K562 (cell line): Measurements from ENCODE around the gene PAN3. TPM values are rescaled to one million over a fixed set of nuclear protein-coding genes. Genes with fewer than 3 reads are reported as not detected.
A peak's percentile ranks its signal among the peaks of the same experiment; 100 is the strongest.
"Not testable (repeated sequence)": the region's sequence is repeated elsewhere in the genome, so short reads cannot be mapped to it uniquely, and the experiment has no call there.

Experiments
- ATAC-seq: fragments of 200-7000 bp; cut with Tn5 transposase; 3 replicates; pipeline ENCODE4 v1.9.1; 2020; ENCODE audit warnings: moderate library complexity
- BruUV-seq: library from RNA; stranded (reverse); fragments of 400-500 nt; replicated peaks from 2 replicates; lab custom pipeline; 2021; lab: Mats Ljungman, UMichigan
- CTCF ChIA-PET: fragments of 300-600 bp; formaldehyde crosslinking; extraction: SDS; loops from one replicate; lab custom pipeline; 2021; ENCODE audit warnings: low intra/inter-chr PET ratio; lab: Yijun Ruan, JAX
- POLR2A ChIA-PET: fragments of 300-600, 350-650 bp; sonication (Branson Sonifier 250); formaldehyde crosslinking; extraction: SDS; loops from one replicate; lab custom pipeline; 2021; ENCODE audit warnings: antibody characterized with exemption, inconsistent platforms; lab: Yijun Ruan, JAX
- DNase-seq, 4 experiments: peaks; one replicate each; pipeline versions ENCODE4 v3.0.0 to v3.0.0-alpha.2; 2011 to 2018; ENCODE audit warnings: low spot score in 3 of 4, mixed read lengths in 3 of 4; ENCODE audit errors: extremely low read depth in 1 of 4
- FAIRE-seq: peaks from 2 replicates; lab custom pipeline; 2011; peaks lifted over from hg19 to GRCh38; lab: Jason Lieb, UNC
- H2AFZ ChIP-seq: 2 replicates; pipeline ENCODE4 v1.6.0; 2011; ENCODE audit warnings: low read depth, low read length, control low read depth, inconsistent platforms
- H3K27ac ChIP-seq: fragments of 200-600 bp; 3 replicates; pipeline ENCODE4 v1.8.0; 2011; ENCODE audit warnings: low read depth, mild to moderate bottlenecking, control low read depth, inconsistent platforms, low read length, moderate library complexity, mixed read lengths; ENCODE audit errors: extremely low read depth
- H3K27me3 ChIP-seq, 2 experiments: fragments of 300-600 bp in 1 of 2; 2 replicates in 1 of 2; 3 replicates in 1 of 2; pipeline versions ENCODE4 v1.6.0 to v1.8.0; 2011; ENCODE audit warnings: inconsistent platforms in 2 of 2, low read length in 2 of 2, mild to moderate bottlenecking in 1 of 2, mixed read lengths in 1 of 2, moderate library complexity in 1 of 2; ENCODE audit not compliant: control insufficient read depth in 2 of 2, insufficient read depth in 2 of 2
- H3K36me3 ChIP-seq: fragments of 300-600 bp; 3 replicates; pipeline ENCODE4 v1.8.0; 2011; ENCODE audit warnings: mild to moderate bottlenecking, low read length, inconsistent platforms; ENCODE audit not compliant: control insufficient read depth, insufficient read depth
- H3K4me1 ChIP-seq, 2 experiments: fragments of 200-600 bp in 1 of 2; replicated peaks in 1 of 2; 2 replicates in 1 of 2; 3 replicates in 1 of 2; pipeline versions ENCODE4 v1.5.1 to v1.8.0; 2011; ENCODE audit warnings: inconsistent platforms in 2 of 2, low read length in 2 of 2, mild to moderate bottlenecking in 1 of 2, mixed read lengths in 1 of 2, moderate library complexity in 1 of 2; ENCODE audit not compliant: control insufficient read depth in 2 of 2, insufficient read depth in 2 of 2
- H3K4me2 ChIP-seq: 2 replicates; pipeline ENCODE4 v1.6.1; 2011; ENCODE audit warnings: low read length, control low read depth, inconsistent platforms, mixed read lengths; ENCODE audit not compliant: insufficient read depth
- H3K4me3 ChIP-seq: fragments of 200-600 bp; sonication (generic), shearing (Covaris generic); 2 replicates; pipeline ENCODE4 v1.5.1; 2016; ENCODE audit warnings: control low read depth, inconsistent platforms
- H3K79me2 ChIP-seq: fragments of 200-600 bp; 3 replicates; pipeline ENCODE4 v1.8.0; 2011; ENCODE audit warnings: low read length, inconsistent platforms; ENCODE audit not compliant: control insufficient read depth, insufficient read depth
- H3K9ac ChIP-seq, 2 experiments: 2 replicates each; pipeline versions ENCODE4 v1.6.0 to v1.6.1; 2011; ENCODE audit warnings: low read depth in 2 of 2, low read length in 2 of 2, control low read depth in 1 of 2, inconsistent platforms in 1 of 2, mild to moderate bottlenecking in 1 of 2, mixed read lengths in 1 of 2; ENCODE audit not compliant: insufficient read depth in 1 of 2
- H3K9me1 ChIP-seq: one replicate; pipeline ENCODE4 v1.6.0; 2011; ENCODE audit warnings: inconsistent platforms, mild to moderate bottlenecking, low read length, moderate library complexity; ENCODE audit not compliant: control insufficient read depth, insufficient read depth
- H3K9me3 ChIP-seq: replicated peaks from 2 replicates; pipeline ENCODE4 v1.5.1; 2011; ENCODE audit warnings: low read depth, low read length, inconsistent platforms; ENCODE audit not compliant: control insufficient read depth, insufficient read depth
- H4K20me1 ChIP-seq: replicated peaks from 2 replicates; pipeline ENCODE4 v1.6.1; 2011; ENCODE audit warnings: low read length, inconsistent platforms, mixed read lengths; ENCODE audit not compliant: control insufficient read depth, insufficient read depth
- ARID1B ChIP-seq: fragments of 450-650 bp; IDR thresholded peaks from 2 replicates; pipeline ENCODE4 v1.6.1; 2016; ENCODE audit warnings: antibody characterized with exemption, mild to moderate bottlenecking, inconsistent platforms
- BACH1 ChIP-seq: fragments of 200-800 bp; sonication (Bioruptor generic); IDR thresholded peaks from 2 replicates; pipeline ENCODE4 v1.6.1; 2016; ENCODE audit warnings: missing genetic modification characterization, missing compliant biosample characterization
- DACH1 ChIP-seq: fragments of 450-650 bp; IDR thresholded peaks from 2 replicates; pipeline ENCODE4 v1.6.1; 2018; ENCODE audit not compliant: partially characterized antibody
- DPF2 ChIP-seq: fragments of 450-650 bp; IDR thresholded peaks from 2 replicates; pipeline ENCODE4 v1.6.1; 2016
- E2F4 ChIP-seq: sonication (generic); formaldehyde crosslinking; IDR thresholded peaks from 2 replicates; pipeline ENCODE4 v1.8.0; 2022; ENCODE audit warnings: mild to moderate bottlenecking, low read depth, missing genetic modification reagents
- GATAD2A ChIP-seq: fragments of 450-650 bp; IDR thresholded peaks from 2 replicates; pipeline ENCODE4 v1.6.1; 2017
- HES1 ChIP-seq: fragments of 450-650 bp; IDR thresholded peaks from 2 replicates; pipeline ENCODE4 v1.6.1; 2016; ENCODE audit warnings: low read depth, mild to moderate bottlenecking, moderate library complexity
- HMBOX1 ChIP-seq: sonication (generic); IDR thresholded peaks from 2 replicates; pipeline ENCODE4 v1.6.1; 2016
- MBD1 ChIP-seq: fragments of 250-450 bp; sonication (Bioruptor Pico); IDR thresholded peaks from 2 replicates; pipeline ENCODE4 v1.8.0; 2022; ENCODE audit warnings: inconsistent platforms
- MBD2 ChIP-seq: sonication (generic); IDR thresholded peaks from 2 replicates; pipeline ENCODE4 v1.6.1; 2016; ENCODE audit warnings: low read depth, borderline replicate concordance
- TCF7L2 ChIP-seq: fragments of 150-350 bp; IDR thresholded peaks from 2 replicates; pipeline ENCODE4 v1.6.1; 2016; ENCODE audit warnings: low read depth, mild to moderate bottlenecking, low read length, moderate library complexity
- ZC3H8 ChIP-seq: fragments of 450-650 bp; IDR thresholded peaks from 2 replicates; pipeline ENCODE4 v1.6.1; 2017
- ZNF384 ChIP-seq: IDR thresholded peaks from 2 replicates; pipeline ENCODE4 v1.6.1; 2012; ENCODE audit warnings: low read depth, low read length, improper control_type of control experiment
- WGBS: fragments of 100-300 bp; shearing (Covaris generic); methylation state at CpG from one replicate; pipeline ENCODE4 v1.1.6; 2016; ENCODE audit warnings: low coverage, mixed read lengths; ENCODE audit not compliant: insufficient coverage; ENCODE audit errors: missing lambda C conversion rate; 5-methylcytosine and 5-hydroxymethylcytosine counted together
- in situ Hi-C: fragments of 300-500 bp; cut with MboI; formaldehyde crosslinking; loops from 4 replicates; pipeline ENCODE4 v1.15.0; 2018; ENCODE audit warnings: inconsistent platforms, mixed read lengths
- intact Hi-C: fragments of 100-400 bp; cut with micrococcal nuclease; formaldehyde crosslinking; loops from 2 replicates; pipeline ENCODE4 v1.14.2; 2022
- polyA plus RNA-seq, 8 experiments: library from polyadenylated mRNA; depleted of rRNA in 4 of 8; stranded (reverse) in 5 of 8; unstranded in 3 of 8; fragments of >200 nt; fragmentation: Nextera tagmentation in 2 of 8; fragmentation: Illumina TruSeq in 1 of 8; extraction: Ambion mirVana in 2 of 8; extraction: Trizol in 1 of 8; gene quantifications; 2 replicates each; pipeline versions ENCODE4 v1.2.1 to v1.2.3, GENCODE V29; 2011 to 2014; ENCODE audit warnings: inconsistent platforms in 1 of 8, missing spikeins in 1 of 8
- total RNA-seq, 7 experiments: library from RNA; depleted of rRNA in 6 of 7; stranded (reverse); fragments of >200 nt in 6 of 7; fragmentation: Illumina TruSeq in 2 of 7; extraction: Trizol in 2 of 7; gene quantifications; 2 replicates each; pipeline versions ENCODE4 v1.2.1 to v1.2.3, GENCODE V29; 2011 to 2021; ENCODE audit warnings: low replicate concordance in 1 of 7

Gene PAN3
- total and polyA plus RNA-seq, 9 of the 15 experiments (the other 6 are each of a cell fraction or from before 2014, with no cell fraction given) = 7.2 to 19.9 (median 11.6) TPM

GRCh38 chr13:28141542-28141941 is 3.2 kb downstream of the PAN3 start:
- H3K27ac ChIP-seq = not testable (repeated sequence)

GRCh38 chr13:28145049-28145448 is 6.7 kb downstream of the PAN3 start:
- H3K27me3 ChIP-seq = no peaks in the 10 kb centered on the region
- POLR2A ChIA-PET = no interaction called here
- no peak for FAIRE-seq
- in situ Hi-C loops (no loop called here), intact Hi-C loops (no loop called here)
- 95% methylated on average over 6 of the region's 6 CpGs for WGBS
- no peak for DNase-seq
- no peak for ATAC-seq
- 0 out of 2 replicates have a peak, but pooled peaks cover 3% of the 10 kb centered on the region for H4K20me1 ChIP-seq
- peaks cover 18% of the 10 kb centered on the region; the same call in 1 of the 3 replicates for H3K36me3 ChIP-seq
- CTCF ChIA-PET = no interaction called here
- no peak overlapping the region for H3K27ac ChIP-seq
- no TSS peak for BruUV-seq
- no peaks in the 10 kb centered on the region for H3K9me1 ChIP-seq
- no peak overlapping the region for H3K9ac ChIP-seq
- peaks cover 8 to 13% of the 10 kb centered on the region in 2 experiments; a peak in 3 of 5 replicates for H3K4me1 ChIP-seq
- no peak overlapping the region for H3K4me2 ChIP-seq
- TF ChIP-seq DPF2 (no peak), TCF7L2 (no peak), ARID1B (no peak), ZC3H8 (no peak), MBD2 (no peak), E2F4 (CRISPR knock-in tag) (no peak), MBD1 (CRISPR knock-in tag) (no peak), DACH1 (no peak), BACH1 (tag) (no peak), HMBOX1 (no peak), GATAD2A (no peak), ZNF384 (no peak), HES1 (no peak)
- TF ChIP-seq, all 486 proteins: peak for 0
- H3K4me3 ChIP-seq = no peak overlapping the region
- no peak overlapping the region for H2AFZ ChIP-seq
- peaks cover 99% of the 10 kb centered on the region for H3K79me2 ChIP-seq
- no peaks in the 10 kb centered on the region for H3K9me3 ChIP-seq

More at GRCh38 chr13:28141542-28141941, 3.2 kb downstream of the PAN3 start:
- H3K36me3 ChIP-seq = peaks cover 14% of the 10 kb centered on the region; the same call in 1 of the 3 replicates
- H4K20me1 ChIP-seq, H2AFZ ChIP-seq, CTCF ChIA-PET, FAIRE-seq, H3K9me1 ChIP-seq, H3K4me3 ChIP-seq, DNase-seq, in situ Hi-C loops, H3K9me3 ChIP-seq, H3K27me3 ChIP-seq, ATAC-seq, intact Hi-C loops, POLR2A ChIA-PET, BruUV-seq: not testable (repeated sequence)
- 51% methylated on average over 9 of the region's 10 CpGs for WGBS
- H3K4me2 ChIP-seq = peak overlapping the region; percentile 64
- H3K9ac ChIP-seq = peak overlapping the region in 1 of 2 experiments; percentile 7; a peak in 2 of 4 replicates
- H3K79me2 ChIP-seq = peaks cover 96% of the 10 kb centered on the region
- H3K4me1 ChIP-seq = peaks cover 13 to 14% of the 10 kb centered on the region in 2 experiments; a peak in 4 of 5 replicates
